Smooth muscle cell of the brain vasculature (primary cell): ENCODE measurements around the gene SRRM4.
"Not testable (repeated sequence)": the region's sequence is repeated elsewhere in the genome, so short reads cannot be mapped to it uniquely, and the experiment has no call there.

Experiments
- DNase-seq: peaks from one replicate; pipeline ENCODE4 v3.0.0-alpha.2; 2012; ENCODE audit warnings: low read depth, low spot score

Gene SRRM4

DNA sequence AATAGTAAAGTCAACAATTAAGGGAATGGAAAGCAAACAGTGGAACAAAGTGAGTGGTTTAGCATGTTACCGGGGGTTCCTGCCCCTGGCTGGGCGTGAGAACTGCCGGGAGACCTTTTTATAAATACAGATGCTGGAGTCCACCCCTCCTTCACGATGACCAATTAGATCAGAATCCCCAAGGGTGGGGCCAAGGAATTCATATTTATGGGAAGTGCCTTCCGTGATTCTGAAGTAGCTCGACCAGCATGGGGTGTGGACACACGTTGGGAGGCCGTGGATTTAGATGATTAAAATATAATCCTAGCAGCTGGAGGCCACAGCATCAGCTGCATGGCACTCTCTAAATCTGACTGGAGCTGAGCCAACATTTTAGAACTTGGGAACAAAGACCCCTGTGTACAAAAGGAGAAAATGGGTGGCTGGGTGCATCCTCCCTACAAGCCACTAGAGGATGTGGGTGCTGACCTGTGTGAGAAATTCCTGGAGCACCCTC lies 87.9 kb downstream of the SRRM4 start:
- DNase-seq = no peak

DNA sequence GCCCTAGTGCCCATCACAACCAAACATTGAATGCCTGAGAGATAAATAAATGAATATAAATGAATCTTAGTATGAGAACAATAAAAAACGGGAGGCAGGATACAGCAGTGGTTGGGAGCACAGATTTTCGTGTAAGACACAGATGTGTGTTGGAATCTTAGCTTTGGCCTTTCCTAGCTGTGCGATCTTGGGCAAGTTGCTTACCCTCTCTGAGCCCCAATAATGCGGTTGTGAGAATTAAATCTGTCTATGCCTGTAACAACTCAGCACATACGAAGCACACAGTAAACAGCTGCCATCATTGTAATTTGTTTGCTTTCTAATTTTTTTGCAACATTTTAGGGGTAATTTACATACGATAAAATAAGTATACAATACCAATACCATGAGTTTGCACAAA lies 89.8 kb downstream of the SRRM4 start:
- no peak for DNase-seq

DNA sequence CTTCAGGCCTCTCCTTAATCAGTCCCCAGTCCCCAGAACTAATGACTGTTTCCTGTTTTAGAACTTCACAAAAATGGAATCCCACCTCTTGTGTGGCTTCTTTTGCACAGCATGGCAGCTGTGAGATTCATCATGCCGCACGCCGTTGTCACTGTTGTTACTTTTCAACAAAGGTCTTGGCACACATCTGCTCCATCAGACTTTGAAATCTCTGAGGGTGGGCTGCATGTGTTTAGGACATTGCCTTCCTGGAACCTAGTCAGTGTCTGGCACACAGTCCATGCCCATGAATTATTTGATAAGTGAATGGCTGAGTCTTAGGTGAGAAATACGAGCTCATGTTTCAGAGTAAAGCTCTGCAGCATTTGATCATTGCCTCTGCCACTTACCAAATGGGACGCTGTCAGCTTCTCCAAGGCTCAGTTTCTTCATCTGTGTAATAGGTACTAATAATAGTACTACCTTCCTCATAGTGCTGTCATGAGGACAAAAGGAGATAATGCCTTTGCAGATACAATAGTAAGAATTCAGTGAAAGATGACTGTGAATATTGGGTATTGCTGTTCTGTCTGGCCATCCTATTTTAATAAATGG lies 90.4 kb downstream of the SRRM4 start:
- no peak for DNase-seq

DNA sequence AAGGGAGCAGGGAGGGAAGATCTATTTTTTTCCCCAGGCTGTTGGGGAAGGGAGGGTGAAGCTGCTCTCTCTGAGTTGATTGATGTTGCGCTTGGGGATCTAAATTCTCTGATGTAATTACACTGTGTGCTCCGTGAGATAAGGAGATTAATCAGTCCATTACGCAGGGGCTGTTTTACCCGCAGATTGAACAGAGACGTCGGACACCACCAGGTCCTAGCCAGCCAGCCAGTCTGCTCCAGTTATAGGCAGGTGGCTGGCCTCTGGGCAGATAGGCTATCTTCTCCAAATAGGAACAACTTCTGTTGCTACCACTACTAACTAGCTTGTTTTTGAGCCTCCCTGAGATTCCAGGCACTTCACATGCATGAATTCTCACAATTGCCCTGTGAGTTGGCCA lies 91.1 kb downstream of the SRRM4 start:
- DNase-seq = no peak

DNA sequence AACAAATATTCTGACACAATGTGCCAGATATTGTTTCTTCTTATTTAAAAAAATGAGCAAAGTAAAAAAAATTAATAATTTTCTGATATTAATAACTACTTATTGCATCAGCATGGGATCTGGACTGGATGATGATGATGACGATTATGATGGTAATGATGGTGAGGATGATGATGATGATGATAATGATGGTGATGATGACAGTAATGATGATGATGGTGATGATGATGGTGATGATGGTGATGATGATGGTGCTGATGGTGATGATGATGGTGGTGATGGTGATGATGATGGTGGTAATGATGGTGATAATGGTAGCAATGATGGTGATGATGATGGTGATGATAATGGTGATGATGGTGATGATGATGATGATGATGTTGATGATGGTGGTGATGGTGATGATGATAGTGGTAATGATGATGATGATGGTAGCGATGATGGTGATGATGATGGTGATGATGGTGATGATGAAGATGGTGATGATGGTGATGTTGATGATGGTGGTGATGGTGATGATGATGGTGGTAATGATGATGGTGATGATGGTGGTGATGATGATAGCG lies 94.0 kb downstream of the SRRM4 start:
- DNase-seq = no peak

DNA sequence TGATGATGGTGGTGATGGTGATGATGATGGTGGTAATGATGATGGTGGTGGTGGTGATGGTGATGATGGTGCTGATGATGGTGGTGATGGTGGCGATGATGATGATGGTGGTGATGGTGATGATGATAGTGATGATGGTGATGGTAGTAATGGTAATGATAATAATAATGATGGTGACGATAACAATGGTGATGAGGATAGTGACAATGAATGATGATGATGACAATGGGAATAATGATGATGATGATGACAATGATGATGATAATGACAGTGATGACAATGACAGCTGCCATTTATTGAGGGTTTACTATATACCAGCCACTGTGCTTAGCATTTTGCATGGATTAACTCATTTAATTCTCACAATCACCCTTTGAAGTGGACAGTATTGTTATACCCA lies 94.6 kb downstream of the SRRM4 start:
- DNase-seq = no peak

DNA sequence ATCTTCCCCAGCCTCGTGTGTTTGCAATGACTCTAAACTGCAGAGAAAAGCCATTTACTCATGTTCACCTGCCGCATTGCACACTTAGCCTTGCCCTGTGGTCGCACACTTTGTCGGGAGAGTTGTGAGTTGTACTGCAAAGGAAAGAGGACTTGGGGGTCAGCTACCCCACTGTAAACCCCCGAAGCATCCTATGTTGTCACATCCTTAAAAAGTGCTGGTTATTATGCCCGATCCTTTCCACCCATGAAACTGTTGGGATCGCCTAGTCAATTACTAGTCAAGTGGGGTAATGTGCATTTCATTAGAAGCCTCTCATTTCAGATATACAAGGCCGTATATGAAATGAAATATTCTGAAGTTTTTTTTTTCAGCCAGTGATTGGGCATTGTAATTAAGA lies 98.2 kb downstream of the SRRM4 start:
- no peak for DNase-seq

DNA sequence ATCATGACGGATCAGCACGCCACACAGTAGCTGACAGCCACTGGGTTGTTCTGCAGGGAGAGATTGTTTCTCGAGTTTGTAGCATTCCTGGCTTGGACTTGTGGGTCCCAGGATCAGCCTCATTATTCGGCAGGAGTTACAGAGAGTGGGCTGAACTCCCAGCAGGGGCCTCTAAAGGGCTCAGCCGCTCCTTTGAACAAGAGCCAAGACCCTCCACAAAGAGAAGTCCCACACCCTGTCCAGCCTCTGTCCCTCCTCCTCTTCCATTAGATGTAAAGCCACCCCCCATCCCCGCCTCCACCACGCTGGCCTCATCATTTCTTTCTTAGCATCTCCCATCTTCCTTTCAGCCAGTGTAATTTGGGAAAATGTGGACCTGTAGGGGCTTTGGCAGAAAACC lies 100.7 kb downstream of the SRRM4 start:
- DNase-seq = no peak

DNA sequence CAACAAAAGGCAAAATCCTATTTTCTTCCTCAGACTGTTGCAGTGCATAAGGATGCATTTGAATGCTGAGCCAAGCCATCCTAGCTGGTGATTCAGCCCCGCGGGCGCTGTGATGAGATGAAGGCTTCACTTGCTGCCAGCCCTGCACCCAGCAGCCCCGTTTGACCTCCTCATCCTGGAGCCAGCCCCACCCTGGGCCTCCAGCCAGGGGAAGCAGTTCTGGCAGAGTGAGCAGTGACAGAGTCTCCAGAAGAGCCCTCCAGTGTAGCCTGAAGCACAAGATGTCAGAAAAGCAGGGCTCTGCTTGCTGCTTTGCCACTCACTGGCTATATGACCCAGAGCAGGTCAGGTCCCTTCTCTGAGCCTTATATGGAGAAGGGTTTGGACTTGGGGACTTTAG lies 101.2 kb downstream of the SRRM4 start:
- DNase-seq = no peak

DNA sequence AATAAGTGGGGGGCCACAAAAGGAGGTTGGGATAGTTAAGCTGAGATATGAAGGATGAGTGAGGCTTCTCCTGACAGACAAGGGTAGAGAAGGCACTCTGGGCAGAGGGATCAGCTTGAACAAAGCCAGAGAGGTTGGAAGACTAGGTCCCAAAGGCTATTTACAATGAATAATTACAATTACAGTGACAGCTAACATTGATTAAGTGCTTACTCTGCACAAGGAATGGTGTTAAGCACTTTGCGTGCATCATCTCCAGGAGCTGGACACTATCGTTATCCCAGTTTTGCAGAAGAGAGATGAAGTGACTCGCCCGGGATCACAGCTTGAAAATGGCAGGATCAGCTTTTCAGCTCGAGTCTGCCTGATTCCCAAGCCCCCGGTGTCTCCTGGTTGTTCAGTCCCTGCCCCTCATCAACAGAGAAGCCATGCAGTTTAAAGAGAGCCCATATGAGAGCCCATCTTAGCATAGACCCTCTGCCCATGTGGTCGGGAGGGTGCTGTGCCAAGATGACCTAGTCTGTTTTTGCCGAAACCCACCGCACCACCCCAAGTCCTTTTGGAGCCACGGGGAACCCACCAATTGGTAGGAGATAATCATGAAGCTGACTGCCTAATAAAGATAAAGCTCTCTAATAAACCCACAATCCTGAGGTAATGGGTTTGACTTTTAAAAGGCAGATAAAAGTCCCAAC lies 107.5 kb downstream of the SRRM4 start:
- no peak for DNase-seq

DNA sequence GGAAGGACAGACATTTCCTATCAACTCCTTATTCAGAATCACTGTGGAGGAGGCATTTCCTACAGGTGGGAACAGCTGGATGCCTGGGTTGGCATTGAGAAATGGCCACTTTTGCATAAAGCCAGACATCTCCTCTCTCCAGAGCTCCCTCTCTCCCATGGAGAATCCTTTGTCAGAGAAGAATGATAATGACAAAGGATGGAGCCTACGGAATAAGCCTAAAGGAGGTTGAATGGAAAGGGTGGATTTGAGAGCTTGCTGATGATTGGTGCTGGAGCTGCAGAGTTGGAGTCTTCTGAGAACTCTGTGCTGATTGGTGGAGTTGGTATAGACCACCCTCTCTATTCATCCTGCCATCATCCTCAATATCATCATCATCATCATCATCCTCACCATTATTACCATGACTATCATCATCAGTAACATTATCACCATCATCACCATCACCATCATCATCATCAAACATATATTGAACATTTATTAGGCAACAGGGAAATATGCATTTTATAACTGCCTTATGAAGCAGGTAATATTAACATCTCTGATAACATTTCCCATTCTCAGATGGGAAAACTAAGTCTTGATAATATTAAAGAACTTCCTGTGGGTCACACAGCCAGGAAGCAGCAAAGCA lies 108.2 kb downstream of the SRRM4 start:
- DNase-seq = no peak

DNA sequence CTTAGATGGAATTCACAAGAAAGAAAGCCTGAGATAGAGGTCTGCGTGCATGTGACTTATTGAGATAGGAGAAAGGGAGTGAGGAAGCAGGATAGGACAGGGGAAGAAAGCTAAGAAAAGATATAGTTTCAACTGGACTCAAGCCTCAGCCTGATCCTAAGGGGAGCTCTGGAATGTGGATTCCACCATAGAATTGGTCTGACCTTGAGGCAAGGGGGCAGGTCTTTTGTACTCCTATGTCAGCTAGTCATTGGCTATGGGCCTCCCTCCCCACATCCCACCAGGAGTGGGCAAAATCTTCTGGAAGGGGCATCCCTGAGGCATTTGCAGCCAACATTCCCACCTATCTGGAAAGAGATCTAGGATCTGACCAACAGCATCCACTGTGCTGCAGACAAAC lies 108.9 kb downstream of the SRRM4 start:
- DNase-seq = no peak

DNA sequence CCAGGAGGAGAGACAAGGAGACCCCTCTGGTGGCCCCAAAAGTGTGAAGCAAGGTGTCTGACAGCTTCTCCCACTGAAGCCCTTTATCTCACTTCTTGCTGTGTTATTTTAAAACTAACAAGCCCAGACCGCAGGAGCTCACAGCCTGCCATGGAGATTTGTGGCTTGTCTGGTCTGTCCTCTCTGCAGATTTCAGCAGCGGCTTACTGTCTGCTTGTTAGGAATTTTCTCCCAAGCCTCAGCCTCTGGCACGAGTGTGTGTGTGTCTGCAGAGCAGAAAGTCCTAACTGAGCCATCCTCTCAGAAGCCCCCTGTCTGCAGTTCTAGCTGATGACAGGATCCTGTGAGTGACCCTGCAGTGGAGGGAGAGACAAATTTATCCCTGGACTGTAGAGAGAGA lies 109.5 kb downstream of the SRRM4 start:
- no peak for DNase-seq

DNA sequence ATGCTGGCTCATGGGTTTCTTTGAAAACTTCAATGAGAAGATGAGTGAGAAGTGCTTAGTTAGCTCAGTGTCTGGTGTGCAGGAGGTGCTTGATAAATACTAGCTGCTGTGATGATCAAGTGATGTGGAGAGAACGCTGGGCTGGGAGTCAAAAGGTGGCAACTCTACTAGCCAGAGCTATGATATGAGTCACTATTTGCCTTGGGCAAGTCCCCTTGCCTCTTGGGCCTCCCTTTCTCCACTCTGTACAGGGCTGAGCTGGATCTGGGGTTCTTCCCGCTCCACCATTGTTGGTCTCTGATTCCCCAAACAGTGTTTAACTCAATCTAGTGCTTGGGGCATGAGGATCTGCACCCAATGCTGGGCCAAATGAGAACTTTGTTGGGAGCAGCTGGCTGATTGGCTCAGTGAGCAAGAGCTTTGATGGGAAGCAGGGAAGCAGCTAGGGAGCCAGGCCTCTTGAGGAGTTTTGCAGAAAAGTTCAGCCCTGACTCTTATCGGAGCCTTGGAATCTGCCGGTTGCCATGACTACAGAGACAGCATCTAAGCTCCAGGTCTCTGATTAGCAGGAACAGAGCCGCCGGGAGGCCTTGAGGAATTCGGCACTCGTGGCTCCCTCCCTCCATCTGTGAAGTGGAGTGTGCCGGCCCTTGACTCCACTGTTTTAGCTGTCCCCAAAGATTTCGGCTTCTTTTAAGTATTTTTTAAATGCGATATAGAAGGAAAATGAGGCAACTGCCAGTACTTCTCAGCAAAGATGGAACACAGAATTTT lies 115.3 kb downstream of the SRRM4 start:
- DNase-seq = no peak

DNA sequence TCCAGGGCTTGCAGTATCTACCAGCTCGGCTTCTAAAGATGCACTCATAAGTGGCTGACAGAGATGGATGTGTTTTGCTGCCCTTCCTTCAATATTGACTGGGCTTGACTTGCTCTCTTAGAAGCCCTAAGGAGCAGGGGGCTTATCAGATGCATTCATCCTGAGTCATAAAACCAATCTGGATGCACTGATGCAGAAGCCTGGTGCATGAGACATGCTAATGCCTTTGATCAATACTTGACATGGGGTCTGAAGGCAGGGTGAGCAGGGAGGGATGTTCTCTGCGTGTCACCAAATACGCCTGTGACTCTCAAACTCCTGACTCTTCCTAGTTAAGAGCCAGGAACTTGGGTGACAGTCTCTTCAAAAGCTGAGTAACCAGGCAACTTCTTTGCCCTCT lies 119.6 kb downstream of the SRRM4 start:
- no peak for DNase-seq

DNA sequence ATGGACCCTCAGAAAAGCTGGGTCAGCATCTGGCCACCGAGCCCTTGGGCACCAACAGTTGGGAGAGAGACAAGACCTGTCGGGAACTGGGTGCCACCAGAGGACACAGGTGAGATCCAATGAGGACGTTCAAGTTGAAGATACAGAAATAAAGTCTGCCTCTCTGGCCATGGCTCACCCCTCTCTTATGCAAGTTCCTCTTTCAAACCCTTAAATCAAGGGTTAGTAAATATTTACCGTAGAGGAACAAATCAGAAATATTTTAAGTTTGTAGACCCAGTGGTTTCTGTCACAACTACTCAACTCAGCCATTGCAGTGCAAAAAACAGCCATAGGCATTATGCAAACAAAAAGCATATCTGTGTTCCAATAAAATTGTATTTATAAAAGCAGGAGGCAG lies 120.9 kb downstream of the SRRM4 start:
- DNase-seq = no peak

DNA sequence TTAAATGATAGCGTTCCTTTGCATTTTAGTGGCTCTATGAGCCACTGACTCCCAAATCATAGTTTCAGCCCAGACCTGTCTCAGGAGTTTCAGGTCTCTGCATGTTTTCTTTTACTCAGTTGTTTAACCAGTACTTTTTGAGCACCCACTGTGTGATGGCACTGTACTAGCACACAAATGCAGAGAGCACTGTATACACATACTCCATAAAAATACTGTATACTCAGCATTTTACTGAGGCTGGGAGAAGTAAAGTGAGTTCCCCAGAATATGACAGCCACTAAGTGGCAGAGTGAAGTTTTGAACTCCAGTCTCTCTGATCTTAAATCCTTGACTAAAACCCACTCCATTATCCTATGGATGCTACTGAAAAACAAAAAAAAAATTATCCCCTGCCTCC lies 121.4 kb downstream of the SRRM4 start:
- DNase-seq = no peak

DNA sequence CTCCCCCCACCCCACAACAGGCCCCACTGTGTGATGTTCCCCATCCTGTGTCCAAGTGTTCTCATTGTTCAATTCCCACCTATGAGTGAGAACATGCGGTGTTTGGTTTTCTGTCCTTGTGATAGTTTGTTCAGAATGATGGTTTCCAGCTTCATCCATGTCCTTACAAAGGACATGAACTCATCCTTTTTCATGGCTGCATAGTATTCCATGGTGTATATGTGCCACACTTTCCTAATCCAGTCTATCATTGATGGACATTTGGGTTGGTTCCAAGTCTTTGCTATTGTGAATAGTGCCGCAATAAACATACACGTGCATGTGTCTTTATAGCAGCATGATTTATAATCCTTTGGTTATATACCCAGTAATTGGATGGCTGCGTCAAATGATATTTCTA lies 123.6 kb downstream of the SRRM4 start:
- not testable (repeated sequence) for DNase-seq

DNA sequence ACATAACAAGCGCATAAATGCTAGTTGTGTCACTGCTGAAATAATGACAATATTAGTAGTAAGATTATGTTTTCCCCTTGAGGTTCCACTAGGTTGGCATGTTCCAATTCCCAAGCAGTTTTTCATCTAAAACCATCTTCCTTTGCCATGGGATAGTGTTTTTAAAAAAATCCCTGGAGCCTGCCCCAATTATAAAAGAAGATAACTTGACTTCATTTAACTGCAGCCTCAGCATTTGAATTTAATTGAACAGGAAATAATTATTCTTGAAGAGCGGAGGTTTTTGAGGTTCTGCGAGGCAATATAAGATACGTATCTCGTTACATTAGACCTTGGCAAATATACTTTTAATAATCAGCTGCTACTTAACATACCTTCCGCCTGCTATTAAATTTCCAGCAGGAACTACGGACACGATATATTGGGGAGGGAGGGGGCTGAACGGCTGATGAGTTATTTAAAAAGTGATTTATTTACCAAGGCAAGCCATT lies 132.2 kb downstream of the SRRM4 start:
- DNase-seq = no peak

DNA sequence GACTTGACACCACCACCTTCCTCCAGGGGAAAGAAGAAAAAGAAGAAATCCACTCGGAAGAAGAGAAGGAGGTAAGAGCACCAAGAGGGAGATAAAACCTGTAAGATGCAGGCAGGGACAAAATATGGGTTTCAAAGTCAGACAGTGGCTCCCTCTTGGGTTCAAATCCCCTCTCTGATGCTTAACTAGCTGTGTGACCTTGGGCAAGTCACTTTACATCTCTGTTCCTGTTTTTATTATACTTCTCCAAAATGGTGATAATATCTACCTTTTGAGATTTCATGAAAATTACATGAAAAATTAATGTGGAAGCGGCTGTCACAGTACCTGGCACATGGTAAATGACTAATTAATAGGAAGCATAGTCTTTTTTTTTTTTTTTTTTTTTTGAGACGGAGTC lies 133.0 kb downstream of the SRRM4 start:
- DNase-seq = no peak

DNA sequence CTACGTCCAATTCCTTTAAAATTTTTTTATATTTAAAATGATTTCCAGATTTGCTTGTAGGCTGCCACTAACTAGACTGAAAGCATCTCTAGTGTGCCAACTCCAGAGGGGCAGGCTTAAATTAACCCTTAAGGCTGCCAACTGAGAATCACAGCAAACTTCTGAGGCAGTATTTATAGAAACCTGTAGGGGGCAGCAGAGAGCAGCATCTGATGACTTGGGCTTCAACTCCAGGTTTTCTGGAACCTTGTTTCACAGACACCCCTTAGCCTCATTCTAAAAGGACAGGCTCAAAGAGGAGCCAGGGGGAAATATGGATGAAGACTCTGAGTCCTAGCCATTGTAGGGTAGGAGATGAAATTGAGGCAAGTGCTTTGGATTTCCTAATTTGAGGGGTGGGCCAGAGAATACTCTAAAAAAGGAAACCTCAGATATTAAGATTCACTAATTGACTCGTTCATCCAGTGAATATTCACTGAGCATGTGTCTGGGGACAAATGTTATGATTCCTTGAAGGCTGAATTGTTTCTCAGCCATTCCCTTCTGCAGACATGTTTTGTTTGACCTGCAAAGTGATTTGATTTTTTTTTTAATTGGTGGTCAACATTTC lies 134.1 kb downstream of the SRRM4 start:
- DNase-seq = peak; percentile 17
